A549 (cell line): ENCODE results near the gene ADAM10.

Experiments
- EHMT2 ChIP-seq: fragments of 200-600 bp; sonication (generic); IDR thresholded peaks from 2 replicates; pipeline ENCODE4 v1.6.1; 2016; ENCODE audit warnings: antibody characterized with exemption, low read depth, mild to moderate bottlenecking, moderate library complexity
- EP300 ChIP-seq, 2 experiments: fragments of >200 bp; sonication (Bioruptor Twin); formaldehyde crosslinking; IDR thresholded peaks; 2 replicates in 1 of 2; 3 replicates in 1 of 2; pipeline ENCODE4 v1.6.1; 2016 to 2017
- FOXS1 ChIP-seq: fragments of 250-450 bp; sonication (Bioruptor Pico); IDR thresholded peaks from 2 replicates; pipeline ENCODE4 v1.5.0; 2020; ENCODE audit warnings: mild to moderate bottlenecking, moderate library complexity
- JUNB ChIP-seq: fragments of >200 bp; sonication (Bioruptor Twin); formaldehyde crosslinking; IDR thresholded peaks from 2 replicates; pipeline ENCODE4 v1.6.1; 2016
- NPAS2 ChIP-seq: fragments of 250-450 bp; sonication (Bioruptor Pico); IDR thresholded peaks from 2 replicates; pipeline ENCODE4 v1.8.0; 2022; ENCODE audit warnings: mild to moderate bottlenecking, moderate library complexity, borderline replicate concordance
- RAD21 ChIP-seq, 2 experiments: fragments of >200 bp in 1 of 2; sonication (Bioruptor Twin) in 1 of 2; formaldehyde crosslinking in 1 of 2; IDR thresholded peaks in 1 of 2; conservative IDR thresholded peaks in 1 of 2; 2 replicates in 1 of 2; 3 replicates in 1 of 2; pipeline ENCODE4 v1.6.1; 2012 to 2018; ENCODE audit warnings: inconsistent platforms in 1 of 2
- RCOR1 ChIP-seq: fragments of 150-350 bp; IDR thresholded peaks from 2 replicates; pipeline ENCODE4 v1.6.1; 2014; ENCODE audit warnings: antibody characterized with exemption, low read length, low read depth
- RNF2 ChIP-seq: fragments of 200-600 bp; sonication (generic); IDR thresholded peaks from 2 replicates; pipeline ENCODE4 v1.6.1; 2016; ENCODE audit warnings: low read depth, mild to moderate bottlenecking, antibody characterized with exemption, moderate library complexity, borderline replicate concordance
- SMC3 ChIP-seq: fragments of >200 bp; sonication (Bioruptor Twin); formaldehyde crosslinking; IDR thresholded peaks from 3 replicates; pipeline ENCODE4 v1.6.1; 2018; ENCODE audit warnings: inconsistent platforms
- TF ChIP-seq, protein P1 (sequence below): fragments of >200 bp; sonication (Bioruptor Twin); formaldehyde crosslinking; IDR thresholded peaks from 3 replicates; pipeline ENCODE4 v1.5.1; 2016
- TF ChIP-seq, protein P2 (sequence below): IDR thresholded peaks from 2 replicates; pipeline ENCODE4 v1.6.1; 2012
- TF ChIP-seq, protein P3 (sequence below): fragments of >200 bp; sonication (Bioruptor Twin); formaldehyde crosslinking; IDR thresholded peaks from 3 replicates; pipeline ENCODE4 v1.6.1; 2016

DNA sequence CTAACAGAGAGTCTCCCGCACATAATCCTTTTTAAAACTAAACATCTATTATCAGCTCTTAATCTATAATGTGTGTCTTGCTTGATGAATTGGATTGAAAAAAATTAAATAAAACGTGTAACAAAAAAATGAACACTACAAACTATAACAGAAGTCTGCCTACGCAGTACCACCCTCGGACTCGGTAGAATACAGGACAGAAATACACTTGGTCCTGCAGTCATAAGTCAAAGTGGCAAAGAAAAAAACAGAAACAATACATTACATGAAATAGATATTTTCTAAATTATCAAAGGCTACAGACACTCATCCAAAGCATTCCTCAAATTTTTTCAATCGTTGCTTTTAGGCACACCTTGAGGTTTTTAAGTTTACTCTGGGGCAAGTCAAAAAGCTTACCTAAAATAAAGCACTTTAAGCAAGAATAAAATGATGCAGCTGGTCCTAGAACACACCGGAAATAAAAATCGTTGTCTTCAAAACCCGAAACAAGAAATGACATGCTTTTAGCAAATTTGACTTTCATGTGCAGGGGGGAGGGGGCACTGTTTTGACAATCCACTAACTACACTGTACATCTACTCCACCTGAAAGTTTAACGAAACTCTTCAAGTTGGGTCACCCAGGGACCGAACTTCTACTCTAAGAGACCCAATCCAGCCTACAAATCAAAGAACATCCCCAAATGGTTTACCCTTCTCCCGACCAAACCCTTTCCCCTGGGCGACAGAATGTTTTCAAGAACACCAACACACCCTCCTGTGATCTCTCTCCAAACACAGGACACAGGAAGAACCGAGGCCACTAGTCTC lies 1.3 kb downstream of the ADAM10 start:
- TF ChIP-seq RNF2 (no peak), NPAS2 (CRISPR knock-in tag) (no peak), EHMT2 (no peak), RCOR1 (no peak), RAD21 (conservative IDR thresholded peaks at IDR 0.05 in 1 of 2, IDR thresholded peaks at IDR 0.05 in 1 of 2) (no peak; a peak in 1 of 5 replicates), JUNB (no peak), SMC3 (no peak), EP300 (IDR thresholded peaks at IDR 0.05) (no peak), FOXS1 (CRISPR knock-in tag) (no peak)
- TF ChIP-seq, protein P1, sequence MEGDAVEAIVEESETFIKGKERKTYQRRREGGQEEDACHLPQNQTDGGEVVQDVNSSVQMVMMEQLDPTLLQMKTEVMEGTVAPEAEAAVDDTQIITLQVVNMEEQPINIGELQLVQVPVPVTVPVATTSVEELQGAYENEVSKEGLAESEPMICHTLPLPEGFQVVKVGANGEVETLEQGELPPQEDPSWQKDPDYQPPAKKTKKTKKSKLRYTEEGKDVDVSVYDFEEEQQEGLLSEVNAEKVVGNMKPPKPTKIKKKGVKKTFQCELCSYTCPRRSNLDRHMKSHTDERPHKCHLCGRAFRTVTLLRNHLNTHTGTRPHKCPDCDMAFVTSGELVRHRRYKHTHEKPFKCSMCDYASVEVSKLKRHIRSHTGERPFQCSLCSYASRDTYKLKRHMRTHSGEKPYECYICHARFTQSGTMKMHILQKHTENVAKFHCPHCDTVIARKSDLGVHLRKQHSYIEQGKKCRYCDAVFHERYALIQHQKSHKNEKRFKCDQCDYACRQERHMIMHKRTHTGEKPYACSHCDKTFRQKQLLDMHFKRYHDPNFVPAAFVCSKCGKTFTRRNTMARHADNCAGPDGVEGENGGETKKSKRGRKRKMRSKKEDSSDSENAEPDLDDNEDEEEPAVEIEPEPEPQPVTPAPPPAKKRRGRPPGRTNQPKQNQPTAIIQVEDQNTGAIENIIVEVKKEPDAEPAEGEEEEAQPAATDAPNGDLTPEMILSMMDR, result no peak
- TF ChIP-seq, protein P2, sequence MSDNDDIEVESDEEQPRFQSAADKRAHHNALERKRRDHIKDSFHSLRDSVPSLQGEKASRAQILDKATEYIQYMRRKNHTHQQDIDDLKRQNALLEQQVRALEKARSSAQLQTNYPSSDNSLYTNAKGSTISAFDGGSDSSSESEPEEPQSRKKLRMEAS, result no peak
- TF ChIP-seq, protein P3, sequence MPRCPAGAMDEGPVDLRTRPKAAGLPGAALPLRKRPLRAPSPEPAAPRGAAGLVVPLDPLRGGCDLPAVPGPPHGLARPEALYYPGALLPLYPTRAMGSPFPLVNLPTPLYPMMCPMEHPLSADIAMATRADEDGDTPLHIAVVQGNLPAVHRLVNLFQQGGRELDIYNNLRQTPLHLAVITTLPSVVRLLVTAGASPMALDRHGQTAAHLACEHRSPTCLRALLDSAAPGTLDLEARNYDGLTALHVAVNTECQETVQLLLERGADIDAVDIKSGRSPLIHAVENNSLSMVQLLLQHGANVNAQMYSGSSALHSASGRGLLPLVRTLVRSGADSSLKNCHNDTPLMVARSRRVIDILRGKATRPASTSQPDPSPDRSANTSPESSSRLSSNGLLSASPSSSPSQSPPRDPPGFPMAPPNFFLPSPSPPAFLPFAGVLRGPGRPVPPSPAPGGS, result no peak
